Central memory CD4-positive, alpha-beta T cell (primary cell): ENCODE measurements around the gene UFSP1.
A peak's percentile ranks its signal among the peaks of the same experiment; 100 is the strongest.

Source experiments
- DNase-seq: peaks from one replicate; pipeline ENCODE4 v3.0.0; 2022

The UFSP1 gene

DNA sequence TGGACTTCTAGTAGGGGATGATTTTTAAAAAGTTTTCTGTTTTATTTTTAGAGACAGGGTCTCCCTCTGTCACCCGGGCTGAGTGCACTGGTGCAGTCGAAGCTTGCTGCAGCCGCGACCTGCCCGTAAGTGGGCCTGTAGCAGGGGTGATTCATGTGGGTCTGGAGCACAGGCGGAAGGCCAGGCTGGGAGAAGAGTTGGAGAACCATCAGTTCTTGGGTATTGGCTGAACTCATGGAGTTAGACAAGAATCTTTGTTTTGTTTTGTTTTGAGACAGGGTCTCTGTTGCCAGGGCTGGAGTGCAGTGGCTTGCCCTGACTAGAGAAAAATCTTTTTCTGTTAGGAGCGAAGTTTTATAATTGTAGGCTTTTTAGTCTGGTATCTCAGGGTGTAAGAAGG lies 8.9 kb downstream of the UFSP1 start:
- DNase-seq = no peak

DNA sequence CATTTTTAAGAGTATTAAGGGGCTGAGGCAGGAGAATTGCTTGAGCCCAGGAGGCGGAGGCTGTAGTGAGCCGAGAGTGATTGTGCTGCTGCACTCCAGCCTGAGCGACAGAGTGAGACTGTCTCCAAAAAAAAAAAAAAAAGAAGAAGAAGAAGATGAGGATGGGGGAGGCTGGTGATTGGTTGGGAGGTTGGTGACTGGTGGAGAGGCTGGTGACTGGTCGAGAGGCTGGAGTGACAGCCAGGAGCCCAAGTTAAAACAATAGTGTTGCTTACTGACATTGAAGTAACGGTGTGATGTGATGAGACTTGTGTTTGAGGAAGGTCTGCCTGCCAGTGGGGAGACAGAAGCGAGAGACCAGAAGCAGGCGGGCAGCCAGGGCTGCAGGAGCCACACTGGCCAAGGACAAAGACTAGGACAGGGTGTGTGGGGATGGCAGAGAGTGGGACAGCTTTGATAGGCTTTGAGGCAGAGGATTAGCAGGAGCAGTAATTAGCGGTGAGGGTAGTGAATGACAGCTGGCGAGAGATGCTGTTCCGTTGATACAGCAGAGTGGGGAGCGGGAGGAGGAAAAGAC lies 9.7 kb downstream of the UFSP1 start:
- no peak for DNase-seq

DNA sequence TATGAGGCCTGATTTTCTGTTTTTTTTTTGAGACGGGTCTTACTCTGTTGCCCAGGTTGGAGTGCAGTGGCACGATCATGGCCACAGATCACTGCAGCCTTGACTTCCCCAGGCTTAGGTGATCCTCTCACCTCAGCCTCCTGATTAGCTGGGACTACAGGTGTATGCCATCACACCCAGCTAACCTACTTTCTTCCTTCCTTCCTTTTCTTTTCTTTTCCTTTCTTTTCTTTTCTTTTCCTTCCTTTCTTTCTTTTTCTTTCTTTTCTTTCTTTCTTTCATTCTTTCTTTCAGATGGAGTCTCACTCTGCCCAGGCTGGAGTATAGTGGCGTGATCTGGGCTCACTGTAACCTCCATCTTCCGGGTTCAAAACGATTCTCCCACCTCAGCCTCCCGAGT lies 10.8 kb downstream of the UFSP1 start:
- no peak for DNase-seq

DNA sequence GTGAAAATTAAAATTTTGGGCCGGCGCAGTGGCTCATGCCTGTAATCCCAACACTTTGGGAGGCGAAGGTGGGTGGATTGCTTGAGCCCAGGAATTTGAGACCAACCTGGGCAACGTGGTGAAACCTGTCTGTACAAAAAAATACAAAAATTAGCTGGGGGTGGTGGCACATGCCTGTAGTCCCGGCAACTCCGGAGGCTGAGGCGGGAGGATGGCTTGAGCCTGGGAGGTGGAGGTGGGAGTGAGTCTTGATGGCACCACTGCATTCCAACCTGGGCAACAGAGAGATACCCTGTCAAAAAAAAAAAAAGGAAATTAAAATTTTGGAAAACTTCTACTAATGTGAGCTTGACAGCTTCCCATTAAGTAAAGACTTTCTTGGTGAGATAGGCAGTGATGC lies 11.5 kb downstream of the UFSP1 start:
- no peak for DNase-seq

DNA sequence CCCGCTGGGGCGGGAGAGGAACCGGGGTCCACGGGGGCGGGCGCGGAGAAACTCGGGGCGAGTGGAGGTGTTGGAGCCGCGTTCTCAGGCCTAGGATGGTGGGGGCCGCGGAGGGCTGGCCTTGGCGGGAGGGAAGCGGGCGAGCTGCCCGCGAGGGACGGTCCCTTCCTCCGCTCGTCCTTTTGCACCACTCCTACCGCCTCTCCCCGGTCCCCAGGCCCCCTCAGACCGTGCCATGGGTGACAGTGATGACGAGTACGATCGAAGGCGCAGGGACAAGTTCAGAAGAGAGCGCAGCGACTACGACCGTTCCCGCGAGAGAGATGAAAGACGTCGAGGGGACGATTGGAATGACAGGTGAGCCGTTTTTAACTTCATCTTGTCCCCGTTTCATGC lies 14.2 kb downstream of the UFSP1 start:
- DNase-seq = peak; percentile 26

DNA sequence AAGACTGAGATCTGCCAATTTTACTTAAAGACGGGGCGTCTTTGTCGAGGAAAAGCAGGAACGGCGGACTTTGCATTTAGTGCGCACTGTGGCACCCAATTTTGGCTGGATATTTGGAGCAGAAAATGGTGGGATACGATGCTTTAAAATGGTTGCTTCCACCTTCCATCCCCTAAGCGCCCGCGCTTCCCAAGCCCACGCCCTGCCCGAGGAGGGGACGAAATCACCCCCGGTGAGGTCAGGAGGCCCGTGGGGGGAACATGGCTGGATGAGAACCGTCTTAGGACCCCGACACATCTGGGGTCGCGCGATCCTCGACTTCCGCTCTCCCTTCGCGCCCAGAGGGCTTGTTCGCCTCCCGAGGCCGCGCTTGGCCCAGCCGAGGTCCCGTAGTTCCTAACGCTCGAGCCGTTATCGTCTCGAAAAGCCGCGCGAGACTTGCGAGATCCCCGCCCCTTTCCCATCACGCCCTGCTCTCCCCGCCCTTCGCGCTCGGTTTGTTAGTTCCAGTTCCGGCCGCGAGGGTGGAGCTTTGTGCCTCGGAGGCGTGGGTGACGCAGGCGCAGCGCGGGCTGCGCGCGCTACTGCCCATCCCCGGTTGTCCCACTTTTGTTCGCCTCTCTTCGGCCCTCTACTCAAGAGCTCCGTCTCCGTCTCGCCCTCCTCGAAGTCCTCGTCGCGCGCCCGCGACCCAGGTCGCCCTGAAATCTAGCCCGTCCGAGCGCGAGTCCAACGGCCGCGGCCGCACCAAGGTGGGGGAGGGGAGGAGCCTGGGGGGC lies 14.7 kb downstream of the UFSP1 start, which contains the start of gene SRRT:
SRRT (plus strand) TSS at position 527 of the 779 bp plus-strand sequence. CDS start 488 bp downstream, outside the sequence.
- DNase-seq = peak; percentile 98

DNA sequence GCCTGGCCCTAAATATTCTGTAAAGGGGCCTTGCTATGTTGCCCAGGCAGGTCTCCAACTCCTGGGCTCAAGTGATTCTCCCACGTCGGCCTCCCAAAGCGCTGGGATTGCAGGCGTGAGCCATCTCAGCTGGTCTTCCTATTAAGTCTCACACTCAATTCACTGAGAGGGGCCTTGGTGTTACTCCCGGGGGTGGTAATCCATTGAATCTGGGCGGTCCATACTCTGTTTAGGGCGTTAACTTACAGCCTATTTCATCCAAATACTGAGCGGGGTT lies 15.3 kb downstream of the UFSP1 start:
- DNase-seq = no peak

DNA sequence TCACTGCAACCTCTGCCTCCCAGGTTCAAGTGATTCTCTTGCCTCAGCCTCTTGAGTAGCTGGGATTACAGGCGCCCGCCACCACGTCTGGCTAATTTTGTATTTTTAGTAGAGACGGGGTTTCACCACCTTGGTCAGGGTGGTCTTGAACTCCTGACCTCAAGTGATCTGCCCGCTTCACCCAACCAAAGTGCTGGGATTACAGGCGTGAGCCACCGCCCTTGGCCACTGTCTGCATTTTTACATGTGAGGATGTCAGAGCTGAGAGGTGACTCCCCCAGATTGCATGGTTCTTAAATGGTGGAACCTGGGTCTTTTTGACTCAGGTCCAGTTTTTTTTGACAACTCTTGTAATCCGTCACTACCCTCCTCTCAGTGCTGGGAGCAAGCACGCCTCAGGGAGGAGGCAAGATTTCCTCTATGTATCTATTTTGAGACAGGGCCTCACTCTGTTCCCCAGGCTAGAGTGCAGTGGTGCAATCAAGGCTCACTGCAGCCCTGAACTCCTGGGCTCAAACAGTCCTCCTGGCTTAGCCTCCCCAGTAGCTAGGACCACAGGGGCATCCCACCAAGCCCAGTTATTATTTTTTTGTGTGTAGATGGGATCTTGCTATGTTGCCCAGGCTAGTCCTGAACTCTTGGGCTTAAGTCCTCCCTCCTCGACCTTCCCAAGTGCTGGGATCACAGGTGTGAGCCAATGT lies 15.8 kb downstream of the UFSP1 start:
- DNase-seq = no peak

DNA sequence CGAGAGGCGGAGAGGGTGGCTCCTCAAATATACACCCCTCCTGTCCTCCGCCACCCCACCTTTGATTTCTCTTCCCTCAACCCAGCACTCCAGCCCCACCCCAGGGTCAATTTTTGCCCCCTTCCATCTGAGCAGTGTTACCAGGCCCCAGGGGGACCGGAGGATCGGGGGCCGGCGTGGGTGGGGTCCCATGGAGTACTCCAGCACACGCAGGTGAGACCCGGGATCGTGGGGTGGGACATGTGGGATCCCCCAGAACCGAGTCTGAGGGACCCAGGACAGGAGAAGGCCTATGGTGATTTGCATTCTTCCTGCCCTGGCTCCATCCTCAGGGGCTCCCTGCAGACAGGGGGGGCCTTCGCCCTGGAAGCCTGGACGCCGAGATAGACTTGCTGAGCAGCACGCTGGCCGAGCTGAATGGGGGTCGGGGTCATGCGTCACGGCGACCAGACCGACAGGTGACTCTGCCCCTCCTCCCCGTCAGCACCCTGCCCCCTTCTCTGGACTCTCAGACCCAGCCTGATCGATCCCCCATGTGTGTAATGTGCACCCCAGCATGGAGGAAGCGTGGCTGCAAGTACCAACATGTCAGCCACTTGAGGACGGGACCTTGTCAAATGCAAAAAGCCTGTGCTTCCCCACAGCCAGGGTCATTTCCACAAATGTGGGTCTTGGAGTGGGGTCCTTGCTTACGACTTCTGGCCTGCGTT lies 21.6 kb downstream of the UFSP1 start:
- no peak for DNase-seq

DNA sequence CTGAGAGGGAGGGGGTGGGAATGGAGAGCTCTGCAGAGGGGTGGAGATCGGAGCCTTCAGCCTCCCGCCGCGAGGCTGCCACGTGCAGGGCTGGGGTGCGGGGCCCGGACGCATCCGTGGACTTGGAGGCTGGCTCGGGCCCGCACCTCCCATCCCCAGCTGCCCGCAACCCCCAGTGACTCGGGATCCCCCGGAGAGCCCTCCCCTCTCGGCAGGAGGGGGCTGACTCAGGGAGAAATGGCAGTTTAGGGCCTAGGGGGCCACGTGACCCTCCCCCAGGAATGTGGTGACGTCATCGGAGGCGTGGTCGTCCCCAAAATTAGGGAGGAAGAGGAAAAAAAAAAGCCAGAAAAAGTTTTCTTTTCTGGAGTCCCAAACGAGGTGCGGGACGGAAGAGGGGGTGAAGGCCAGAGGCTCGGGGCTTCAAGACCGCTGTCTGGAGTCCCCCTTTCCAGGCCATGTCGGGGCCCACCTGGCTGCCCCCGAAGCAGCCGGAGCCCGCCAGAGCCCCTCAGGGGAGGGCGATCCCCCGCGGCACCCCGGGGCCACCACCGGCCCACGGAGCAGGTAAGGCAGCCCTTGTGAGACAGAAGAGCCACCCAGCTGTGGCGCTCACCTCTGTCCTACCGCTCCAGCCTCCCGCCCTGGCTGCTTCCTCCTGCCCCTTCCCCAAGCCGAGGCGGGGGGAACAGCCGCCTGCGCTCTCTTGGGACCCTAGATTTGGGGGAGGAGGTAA lies 22.3 kb downstream of the UFSP1 start, which contains the start of gene TRIP6:
TRIP6 (plus strand) TSS at position 348 of the 736 bp plus-strand sequence; CDS start at position 459, 111 bp downstream.
- peak; percentile 32 for DNase-seq

DNA sequence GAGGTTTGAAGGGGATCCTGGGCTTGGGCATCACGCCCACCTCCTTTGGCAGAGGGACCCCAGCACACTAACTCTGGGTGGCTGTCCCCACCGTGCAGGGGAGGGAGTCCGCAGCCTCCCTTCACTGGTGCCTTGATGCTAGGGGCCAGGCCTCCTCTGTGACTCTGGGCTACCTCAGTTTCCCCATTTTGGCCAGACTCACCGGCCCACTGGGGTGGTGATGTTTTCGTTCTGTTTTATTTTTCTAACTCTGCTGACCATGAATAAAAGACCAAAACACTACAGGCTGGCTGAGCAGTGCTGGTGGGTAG lies 22.8 kb downstream of the UFSP1 start:
- no peak for DNase-seq

DNA sequence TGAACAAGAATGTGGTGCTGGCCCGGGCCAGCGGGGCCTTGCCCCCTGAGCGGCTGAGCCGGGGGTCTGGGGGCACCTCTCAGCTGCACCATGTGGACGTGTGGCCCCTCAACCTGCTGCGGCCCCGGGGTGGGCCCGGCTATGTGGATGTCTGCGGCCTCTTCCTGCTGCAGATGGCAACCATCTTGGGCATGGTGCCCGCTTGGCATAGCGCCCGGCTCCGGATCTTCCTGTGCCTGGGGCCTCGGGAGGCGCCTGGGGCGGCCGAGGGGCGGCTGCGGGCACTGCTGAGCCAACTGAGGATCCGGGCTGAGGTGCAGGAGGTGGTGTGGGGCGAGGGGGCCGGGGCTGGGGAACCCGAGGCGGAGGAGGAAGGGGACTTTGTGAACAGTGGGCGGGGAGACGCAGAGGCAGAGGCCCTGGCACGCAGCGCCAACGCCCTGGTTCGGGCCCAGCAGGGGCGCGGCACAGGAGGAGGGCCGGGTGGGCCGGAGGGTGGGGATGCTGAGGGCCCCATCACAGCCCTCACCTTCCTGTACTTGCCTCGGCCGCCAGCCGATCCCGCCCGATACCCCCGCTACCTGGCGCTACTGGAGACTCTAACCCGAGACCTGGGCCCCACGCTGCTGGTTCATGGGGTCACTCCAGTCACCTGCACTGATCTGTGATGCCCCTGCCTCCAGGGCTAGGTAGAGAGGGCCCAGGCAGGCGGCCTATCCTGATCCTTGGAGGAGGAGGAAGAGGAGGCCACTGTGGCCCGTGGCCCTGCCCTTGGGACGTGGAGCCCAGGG lies 23.4 kb downstream of the UFSP1 start:
- no peak for DNase-seq

DNA sequence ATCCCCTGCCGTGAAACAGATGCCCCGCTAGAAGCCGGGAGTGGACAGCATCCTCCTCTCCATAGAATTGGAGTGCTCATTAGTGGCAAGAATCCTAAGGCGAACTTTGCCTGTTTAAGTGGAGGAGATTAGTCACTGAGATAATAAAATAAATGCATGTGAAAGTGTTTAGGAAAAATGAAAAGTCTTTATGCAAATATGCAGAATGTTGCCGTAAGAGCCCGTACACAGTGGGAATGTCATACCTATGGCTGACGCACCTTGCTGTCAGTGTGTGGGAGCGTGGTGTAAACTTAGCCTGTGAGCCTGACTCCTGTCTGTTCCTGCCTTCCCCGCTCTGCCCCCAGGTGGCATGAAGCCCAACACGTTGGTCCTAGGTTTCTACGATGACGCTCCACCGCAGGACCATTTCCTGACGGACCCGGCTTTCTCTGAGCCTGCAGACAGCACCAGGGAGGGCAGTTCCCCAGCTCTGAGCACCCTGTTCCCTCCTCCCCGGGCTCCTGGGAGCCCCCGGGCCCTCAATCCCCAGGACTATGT lies 24.1 kb downstream of the UFSP1 start:
- DNase-seq = no peak

DNA sequence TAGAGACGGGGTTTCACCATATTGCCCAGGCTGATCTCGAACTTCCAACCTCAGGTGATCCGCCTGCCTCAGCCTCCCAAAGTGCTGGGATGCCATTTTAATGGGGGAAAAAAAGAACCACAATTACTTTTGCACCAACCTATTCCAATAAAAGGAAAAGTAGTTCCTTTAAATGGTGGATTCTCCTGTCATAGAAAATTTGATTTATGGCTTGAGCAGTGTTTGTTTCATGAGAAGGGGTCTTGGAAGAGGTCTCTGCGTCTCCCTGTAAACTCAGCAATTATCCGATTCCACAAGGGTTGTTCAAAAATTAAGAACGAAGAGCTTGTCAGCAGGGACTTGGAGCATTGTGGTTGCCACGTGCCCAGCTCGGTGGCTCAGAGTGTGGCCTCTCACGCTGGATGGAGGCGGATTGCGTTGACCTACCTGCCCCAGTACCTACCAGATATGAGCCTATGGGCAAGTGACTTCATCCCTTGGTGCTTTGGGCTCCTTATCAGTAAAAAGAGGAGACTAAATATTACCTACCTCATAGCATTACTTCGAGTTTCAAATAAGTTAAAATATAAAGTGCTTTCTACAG lies 25.2 kb downstream of the UFSP1 start:
- DNase-seq = no peak

DNA sequence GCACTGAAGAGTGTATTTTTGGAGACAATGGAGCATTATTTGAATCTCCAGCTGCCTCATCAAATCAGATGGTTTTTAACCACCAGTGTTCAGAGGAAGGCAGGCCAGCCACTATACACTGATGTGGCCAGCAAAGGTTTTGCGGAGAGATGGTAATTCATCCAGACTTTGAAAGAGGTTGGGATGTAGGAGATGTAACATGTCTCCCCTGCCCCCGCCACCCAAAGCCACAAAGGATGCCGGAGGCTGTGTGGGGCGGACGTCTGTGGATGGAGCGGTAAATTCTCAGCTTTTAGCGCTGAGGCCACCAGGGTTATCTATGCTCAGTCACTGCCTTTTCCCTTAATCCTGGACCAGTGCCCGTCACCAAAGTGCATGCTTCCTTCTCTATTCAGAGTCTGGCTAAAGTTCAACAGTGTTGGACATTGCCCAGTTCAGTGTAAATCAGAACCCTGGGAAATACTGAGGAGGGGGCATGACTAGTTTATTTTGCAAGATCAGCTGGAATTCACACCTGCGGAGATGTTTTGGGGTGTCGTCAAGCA lies 26.0 kb downstream of the UFSP1 start:
- no peak for DNase-seq

DNA sequence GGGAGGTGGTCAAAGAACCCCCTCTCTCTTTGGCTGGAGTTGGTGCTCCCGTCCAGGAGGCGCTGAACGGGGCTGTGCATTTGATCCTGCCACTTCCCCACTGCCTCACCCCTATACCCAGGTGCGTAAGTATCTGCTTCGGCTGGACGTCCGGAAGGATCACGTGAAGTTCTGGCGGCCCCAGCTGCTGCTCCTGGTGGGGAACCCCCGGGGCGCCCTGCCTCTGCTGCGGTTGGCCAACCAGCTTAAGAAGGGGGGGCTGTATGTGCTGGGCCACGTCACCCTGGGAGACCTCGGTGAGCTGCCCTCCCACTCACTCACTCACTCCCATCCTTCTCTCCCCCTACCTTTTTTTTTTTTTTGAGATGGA lies 27.9 kb downstream of the UFSP1 start:
- DNase-seq = no peak

DNA sequence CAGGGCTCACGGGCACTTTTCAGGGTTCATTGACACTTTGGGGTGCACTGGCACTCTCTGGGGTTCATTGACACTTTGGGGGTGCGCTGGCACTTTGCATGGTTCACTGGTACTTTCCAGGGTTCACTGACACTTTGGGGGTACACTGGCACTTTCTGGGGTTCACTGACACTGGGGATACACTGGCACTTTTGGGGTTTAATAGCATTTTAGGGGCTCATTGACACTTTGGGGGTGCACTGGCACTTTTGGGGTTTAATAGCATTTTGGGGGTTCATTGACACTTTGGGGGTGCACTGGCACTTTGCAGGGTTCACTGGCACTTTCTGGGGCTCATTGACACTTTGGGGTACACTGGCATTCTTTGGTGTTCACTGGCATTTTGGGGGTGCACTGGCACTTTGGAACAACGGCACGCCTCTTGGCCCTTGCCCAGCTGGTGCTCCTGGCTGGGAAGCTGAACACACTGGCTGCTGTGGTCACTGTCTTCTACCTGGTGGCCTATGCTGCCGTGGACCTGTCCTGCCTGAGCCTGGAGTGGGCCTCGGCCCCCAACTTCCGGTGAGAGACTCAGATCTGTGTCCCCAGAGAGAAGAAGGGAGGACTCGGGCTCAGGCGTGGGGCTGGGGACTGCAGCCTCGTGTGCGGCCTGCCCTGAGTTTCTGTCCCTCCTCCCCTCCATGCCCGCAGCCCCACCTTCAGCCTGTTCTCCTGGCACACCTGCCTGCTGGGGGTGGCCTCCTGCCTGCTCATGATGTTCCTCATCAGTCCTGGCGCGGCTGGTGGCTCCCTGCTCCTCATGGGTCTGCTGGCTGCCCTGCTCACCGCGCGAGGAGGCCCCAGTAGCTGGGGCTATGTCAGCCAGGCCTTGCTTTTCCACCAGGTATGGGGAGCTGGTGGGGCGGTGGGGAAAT lies 28.6 kb downstream of the UFSP1 start:
- DNase-seq = no peak

DNA sequence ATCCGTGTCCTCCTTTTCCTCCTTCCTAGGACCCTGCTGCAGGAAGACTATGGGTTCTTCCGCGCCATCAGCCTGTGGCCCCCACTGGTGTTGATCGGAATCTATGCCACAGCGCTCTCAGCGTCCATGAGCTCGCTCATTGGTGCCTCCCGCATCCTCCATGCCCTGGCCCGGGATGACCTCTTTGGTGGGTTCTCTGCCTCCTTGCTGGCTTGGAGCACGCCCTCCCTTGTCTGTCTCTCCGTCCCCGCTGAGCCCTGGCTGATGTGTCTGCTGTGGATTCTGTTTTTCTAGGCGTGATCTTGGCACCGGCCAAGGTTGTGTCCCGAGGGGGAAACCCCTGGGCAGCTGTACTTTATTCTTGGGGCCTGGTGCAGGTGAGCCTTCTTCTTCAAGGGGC lies 29.7 kb downstream of the UFSP1 start:
- DNase-seq = no peak

DNA sequence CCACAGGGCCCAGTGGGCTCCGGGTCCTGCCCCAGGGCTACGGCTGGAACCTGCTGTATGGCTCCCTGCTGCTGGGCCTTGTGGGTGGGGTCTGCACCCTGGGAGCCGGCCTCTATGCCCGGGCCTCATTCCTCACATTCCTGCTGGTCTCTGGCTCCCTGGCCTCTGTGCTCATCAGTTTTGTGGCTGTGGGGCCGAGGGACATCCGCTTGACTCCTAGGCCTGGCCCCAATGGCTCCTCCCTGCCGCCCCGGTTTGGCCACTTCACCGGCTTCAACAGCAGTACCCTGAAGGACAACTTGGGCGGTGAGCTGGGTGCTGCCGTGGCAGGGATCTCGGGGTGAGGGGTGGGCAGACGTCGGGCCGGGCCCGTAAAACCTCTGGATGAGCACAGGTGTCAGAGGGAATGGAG lies 32.6 kb downstream of the UFSP1 start:
- DNase-seq = no peak

DNA sequence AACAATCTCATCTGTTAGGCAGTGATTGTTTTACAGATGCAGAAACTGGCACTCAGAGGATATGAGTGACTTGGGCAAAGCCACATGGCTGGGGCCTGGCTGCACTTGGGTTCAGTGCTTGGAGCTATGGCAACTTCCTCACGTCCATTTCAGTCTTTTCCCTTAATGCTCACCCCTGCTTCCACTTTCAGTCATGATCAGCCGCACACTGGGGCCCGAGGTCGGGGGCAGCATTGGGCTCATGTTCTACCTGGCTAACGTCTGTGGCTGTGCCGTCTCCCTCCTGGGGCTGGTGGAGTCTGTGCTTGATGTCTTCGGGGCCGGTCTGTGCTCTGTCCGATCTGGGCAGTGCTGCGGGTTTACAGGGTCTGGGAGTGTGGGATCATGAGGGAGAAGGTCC lies 34.0 kb downstream of the UFSP1 start:
- DNase-seq = no peak
